NCI-H460 (cell line): ENCODE data around the gene PLCB1. TPM values are rescaled to one million over a fixed set of nuclear protein-coding genes. Genes with fewer than 3 reads are reported as not detected.
A peak's percentile ranks its signal among the peaks of the same experiment; 100 is the strongest.

Experiments used
- DNase-seq: peaks from one replicate; pipeline ENCODE4 v3.0.0-alpha.2; 2016; ENCODE audit warnings: low read depth; ENCODE audit errors: extremely low read depth
- total RNA-seq: library from RNA; depleted of rRNA; stranded (reverse); fragments of >200 nt; shearing (Covaris generic); gene quantifications from 2 replicates; pipeline ENCODE4 v1.2.3, GENCODE V29; 2014

The PLCB1 gene
- total RNA-seq, 1 experiment from 2014 or later, result 74.0 TPM

- no peak for DNase-seq
These were observed 342.1 kb downstream of the PLCB1 start for GRCh38 chr20:8474027-8474668.

- DNase-seq, result no peak
These were observed 344.0 kb downstream of the PLCB1 start for GRCh38 chr20:8476021-8476420.

- no peak for DNase-seq
These were observed 348.5 kb downstream of the PLCB1 start for GRCh38 chr20:8480597-8480996.

GRCh38 chr20:8487696-8488095 is 355.6 kb downstream of the PLCB1 start:
- DNase-seq, result no peak

GRCh38 chr20:8489094-8489883 is 357.2 kb downstream of the PLCB1 start:
- DNase-seq, result no peak

GRCh38 chr20:8490076-8490830 is 358.2 kb downstream of the PLCB1 start:
- DNase-seq, result no peak

GRCh38 chr20:8492173-8492572 is 360.1 kb downstream of the PLCB1 start:
- no peak for DNase-seq

GRCh38 chr20:8498571-8498970 is 366.5 kb downstream of the PLCB1 start:
- DNase-seq, result no peak

GRCh38 chr20:8504030-8504429 is 372.0 kb downstream of the PLCB1 start:
- no peak for DNase-seq

- no peak for DNase-seq
These were observed 373.6 kb downstream of the PLCB1 start for GRCh38 chr20:8505476-8506200.

GRCh38 chr20:8507231-8507630 is 375.2 kb downstream of the PLCB1 start:
- no peak for DNase-seq

GRCh38 chr20:8509809-8510208 is 377.7 kb downstream of the PLCB1 start:
- DNase-seq, result no peak

GRCh38 chr20:8510808-8511207 is 378.7 kb downstream of the PLCB1 start:
- no peak for DNase-seq

GRCh38 chr20:8512003-8512402 is 379.9 kb downstream of the PLCB1 start:
- DNase-seq, result no peak

- no peak for DNase-seq
These were observed 383.9 kb downstream of the PLCB1 start for GRCh38 chr20:8515810-8516435.

- DNase-seq, result no peak
These were observed 386.8 kb downstream of the PLCB1 start for GRCh38 chr20:8518878-8519277.

GRCh38 chr20:8519887-8520286 is 387.8 kb downstream of the PLCB1 start:
- DNase-seq, result no peak

GRCh38 chr20:8522168-8522567 is 390.1 kb downstream of the PLCB1 start:
- no peak for DNase-seq

- peak; percentile 5 for DNase-seq
These were observed 391.6 kb downstream of the PLCB1 start for GRCh38 chr20:8523684-8524083.
